ENCODE data around the gene TF. TPM values are rescaled to one million over a fixed set of nuclear protein-coding genes. Genes with fewer than 3 reads are reported as not detected.
A peak's percentile ranks its signal among the peaks of the same experiment; 100 is the strongest.

TF gene
- total RNA-seq, 1 experiment from 2014 or later, result not detected

DNA sequence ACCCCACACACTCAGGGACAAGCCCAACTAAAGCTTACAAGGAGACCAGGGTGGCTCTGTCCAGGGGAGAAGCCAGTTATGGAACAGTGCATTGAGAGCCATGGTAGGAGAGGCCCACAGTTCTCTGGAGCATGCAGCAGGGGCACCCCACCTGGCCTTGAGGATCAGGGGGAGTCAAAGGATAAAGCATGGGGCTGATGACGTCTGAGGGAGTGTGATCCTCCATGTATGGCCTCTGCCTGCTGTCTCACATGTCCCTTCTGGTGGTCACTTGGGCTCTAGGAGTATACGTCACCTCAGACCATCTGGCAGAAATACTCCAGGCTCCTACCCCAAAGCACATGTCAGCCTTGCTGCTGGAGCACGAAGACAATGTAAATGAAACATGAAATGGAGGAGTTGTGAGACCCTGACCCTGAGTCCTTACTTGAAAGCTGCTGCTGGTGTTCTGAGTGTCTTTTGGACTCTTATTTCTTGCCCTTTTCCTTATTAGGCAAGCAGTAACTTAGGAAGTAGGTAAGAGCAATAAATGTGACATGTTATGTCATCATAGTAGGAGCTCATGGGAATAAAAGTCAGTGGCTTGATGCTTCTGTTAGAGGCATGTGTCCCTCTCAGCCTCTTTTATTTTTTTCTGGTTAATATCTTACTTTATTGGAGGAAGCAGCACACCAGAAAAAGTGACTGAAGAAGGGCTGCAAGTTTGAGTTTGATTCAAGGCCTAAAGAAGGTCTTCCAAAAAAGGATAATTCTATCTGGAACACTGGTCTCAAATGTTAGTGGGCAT lies 74.9 kb downstream of the TF start:
- peaks cover 64% of the 10 kb centered on the region for H3K36me3 ChIP-seq
- H3K4me3 ChIP-seq, result no peak overlapping the region
- no peaks in the 10 kb centered on the region for H3K27me3 ChIP-seq (replicated peaks)
- DNase-seq (ENCODE audit: low read depth in 1 of 2, low spot score in 2 of 2), result no peak
- peaks cover 7% of the 10 kb centered on the region for H3K4me1 ChIP-seq (replicated peaks)
- H3K9me3 ChIP-seq (replicated peaks), result no peaks in the 10 kb centered on the region
- H3K27ac ChIP-seq, result no peak overlapping the region

DNA sequence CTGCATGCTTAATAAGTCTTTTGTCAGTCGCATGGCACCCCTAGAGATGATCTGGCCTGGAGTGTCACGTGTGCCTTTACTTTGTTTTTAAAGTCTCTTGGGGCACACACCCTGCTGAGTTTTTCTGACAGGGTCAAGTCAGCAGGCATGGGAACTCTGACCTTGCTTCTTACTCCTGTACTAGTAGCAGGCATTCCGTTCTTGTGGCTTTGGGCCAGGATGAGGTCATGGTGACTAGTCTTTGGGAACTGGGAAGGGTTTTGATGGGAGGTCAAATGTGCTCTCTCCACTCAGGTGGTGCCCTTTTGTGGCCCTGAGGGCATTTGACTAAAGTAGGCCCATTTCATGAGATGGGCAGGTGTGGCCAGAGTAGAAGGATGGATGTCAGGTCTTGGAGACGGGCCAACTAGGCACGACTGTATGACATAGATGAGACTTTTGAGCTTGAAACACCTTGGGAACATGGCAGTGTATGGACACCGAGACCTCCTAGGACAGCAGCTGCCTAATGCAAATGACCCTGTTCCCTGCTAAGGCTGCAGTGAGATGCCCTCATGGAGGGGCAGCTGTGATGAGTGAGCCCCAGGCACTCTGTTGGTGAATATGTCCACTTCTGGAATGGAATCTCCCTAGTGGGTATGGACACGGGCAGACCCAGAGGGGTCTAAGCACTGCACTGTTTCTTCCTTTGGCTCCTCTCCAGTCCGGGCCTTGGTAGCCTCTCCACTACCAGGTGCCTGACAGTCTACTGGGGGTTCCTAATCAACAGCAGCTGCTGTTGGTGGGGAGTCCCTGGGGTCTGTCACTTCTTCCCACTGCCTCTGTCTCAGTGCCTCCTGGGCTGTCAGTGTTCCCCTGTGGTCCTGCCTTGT lies 75.8 kb downstream of the TF start:
- DNase-seq (ENCODE audit: low read depth in 1 of 2, low spot score in 2 of 2), result peak; percentile 45 to 77

DNA sequence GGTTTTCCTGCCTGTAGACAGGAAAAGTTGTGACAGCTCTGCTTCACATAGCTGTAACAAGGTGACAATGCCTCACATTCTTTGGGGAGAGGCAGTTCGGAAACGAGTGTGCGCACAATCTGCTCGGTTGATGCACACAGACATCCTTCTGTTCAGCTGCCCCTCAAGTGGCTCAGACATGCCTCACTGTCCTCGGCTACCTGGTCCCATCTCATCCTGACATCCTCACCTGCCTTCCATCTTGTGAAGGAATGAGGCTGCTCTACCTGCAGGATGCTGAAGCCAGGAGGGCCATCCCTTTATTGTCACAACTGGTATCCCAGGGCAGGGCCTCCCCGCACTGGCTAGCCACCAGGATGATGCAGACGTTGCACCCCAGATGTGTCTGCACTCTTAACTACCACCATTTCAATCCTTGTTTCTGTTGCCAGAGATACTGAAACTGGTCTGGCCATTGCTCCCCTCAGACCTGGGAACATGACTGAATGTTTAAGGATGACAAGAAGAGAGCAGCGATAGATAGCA lies 78.8 kb downstream of the TF start:
- Histone ChIP-seq H3K27me3 (replicated peaks) (no peaks in the 10 kb centered on the region), H3K36me3 (peaks cover 30% of the 10 kb centered on the region), H3K4me1 (replicated peaks) (peaks cover 7% of the 10 kb centered on the region), H3K4me3 (no peak overlapping the region), H3K27ac (no peak overlapping the region), H3K9me3 (replicated peaks) (no peaks in the 10 kb centered on the region)
- no peak for DNase-seq (ENCODE audit: low read depth in 1 of 2, low spot score in 2 of 2)

More for the DNA sequence above, 75.8 kb downstream of the TF start:
- Histone ChIP-seq H3K4me1 (replicated peaks) (peaks cover 7% of the 10 kb centered on the region), H3K4me3 (no peak overlapping the region), H3K27me3 (replicated peaks) (no peaks in the 10 kb centered on the region), H3K27ac (no peak overlapping the region), H3K9me3 (replicated peaks) (no peaks in the 10 kb centered on the region), H3K36me3 (peaks cover 55% of the 10 kb centered on the region)

DNA sequence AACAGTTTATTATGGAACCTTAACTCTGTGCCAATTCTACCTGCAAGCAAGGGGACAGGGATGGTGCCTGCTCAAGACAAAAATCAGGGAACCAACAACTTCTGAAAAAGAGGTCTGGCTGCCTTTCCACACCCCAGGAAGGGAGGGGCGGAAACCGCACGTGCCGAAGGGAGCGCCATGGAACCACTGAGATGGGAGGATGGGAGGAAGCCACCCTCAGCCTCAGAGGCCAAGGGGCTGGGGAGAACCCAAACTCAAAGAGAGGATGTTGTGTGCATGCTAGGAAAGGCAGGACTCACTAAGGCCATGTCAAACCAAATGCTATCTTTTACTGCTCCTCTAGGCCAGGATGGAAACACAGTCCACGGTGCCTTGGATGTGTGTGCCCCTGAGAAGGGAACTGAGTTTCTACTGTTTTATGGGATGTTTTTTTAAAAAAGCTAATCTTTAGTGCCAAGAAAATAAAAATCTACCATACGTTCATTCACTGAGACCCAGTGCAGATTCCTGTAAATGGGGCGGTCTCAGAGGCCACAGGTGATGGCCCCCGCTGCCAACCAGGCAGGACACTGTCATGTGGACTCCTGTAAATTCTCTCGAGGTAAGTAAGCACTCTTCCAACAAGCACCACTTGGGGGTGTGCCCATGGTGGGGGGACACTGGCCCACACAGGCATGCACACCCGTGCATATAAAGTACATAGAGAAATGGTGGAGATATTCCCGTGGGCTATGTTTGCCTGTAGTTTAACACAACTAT lies 80.0 kb downstream of the TF start:
- Histone ChIP-seq H3K9me3 (replicated peaks) (no peaks in the 10 kb centered on the region), H3K4me1 (replicated peaks) (peaks cover 7% of the 10 kb centered on the region), H3K27me3 (replicated peaks) (no peaks in the 10 kb centered on the region), H3K36me3 (peaks cover 19% of the 10 kb centered on the region), H3K27ac (no peak overlapping the region), H3K4me3 (no peak overlapping the region)
- no peak for DNase-seq (ENCODE audit: low read depth in 1 of 2, low spot score in 2 of 2)

DNA sequence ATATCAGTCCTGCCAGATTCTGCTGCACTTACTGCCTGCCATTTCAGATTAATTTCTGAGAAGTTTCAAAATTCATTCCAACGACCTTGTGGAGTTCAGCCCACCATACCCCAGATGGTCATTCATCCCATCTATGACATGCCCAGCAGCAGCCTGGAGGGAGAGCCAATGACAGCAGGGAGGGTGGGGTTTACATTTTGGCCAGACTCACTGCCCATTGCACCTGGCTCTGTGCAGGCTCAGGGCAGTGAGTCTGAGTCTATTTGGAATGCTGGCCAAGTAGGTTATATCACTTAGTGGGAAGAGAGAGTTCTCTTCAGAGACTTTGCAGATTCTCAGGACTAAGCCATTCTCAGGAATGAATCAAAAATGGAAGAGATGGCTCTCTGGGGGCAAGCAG lies 80.9 kb downstream of the TF start:
- Histone ChIP-seq H3K4me3 (no peak overlapping the region), H3K36me3 (peaks cover 9% of the 10 kb centered on the region), H3K27ac (no peak overlapping the region), H3K9me3 (replicated peaks) (no peaks in the 10 kb centered on the region), H3K27me3 (replicated peaks) (no peaks in the 10 kb centered on the region), H3K4me1 (replicated peaks) (no peaks in the 10 kb centered on the region)
- DNase-seq (ENCODE audit: low read depth in 1 of 2, low spot score in 2 of 2), result no peak

DNA sequence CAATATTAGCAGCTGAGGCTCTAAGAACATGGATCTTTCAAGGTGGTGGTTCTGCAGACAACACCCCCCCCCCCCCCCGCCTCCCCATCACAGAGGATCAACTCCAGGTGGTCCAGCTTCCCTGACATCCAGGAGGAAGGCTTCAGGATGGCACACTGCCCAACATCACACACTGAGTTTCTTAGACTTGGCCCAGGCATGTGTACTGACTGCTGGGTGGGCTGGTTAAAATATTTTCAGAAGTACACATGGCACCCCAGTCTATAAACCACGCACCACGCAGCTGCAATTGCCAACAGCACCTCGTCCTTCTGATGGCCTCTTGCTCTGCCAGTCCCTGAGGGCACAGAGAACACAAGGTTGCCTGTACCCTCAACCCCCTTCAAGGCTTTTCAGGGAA lies 81.5 kb downstream of the TF start:
- no peak for DNase-seq (ENCODE audit: low read depth in 1 of 2, low spot score in 2 of 2)
- Histone ChIP-seq H3K4me3 (no peak overlapping the region), H3K4me1 (replicated peaks) (no peaks in the 10 kb centered on the region), H3K27me3 (replicated peaks) (no peaks in the 10 kb centered on the region), H3K27ac (no peak overlapping the region), H3K9me3 (replicated peaks) (no peaks in the 10 kb centered on the region), H3K36me3 (peaks cover 4% of the 10 kb centered on the region; the same call in 1 of the 2 replicates)

DNA sequence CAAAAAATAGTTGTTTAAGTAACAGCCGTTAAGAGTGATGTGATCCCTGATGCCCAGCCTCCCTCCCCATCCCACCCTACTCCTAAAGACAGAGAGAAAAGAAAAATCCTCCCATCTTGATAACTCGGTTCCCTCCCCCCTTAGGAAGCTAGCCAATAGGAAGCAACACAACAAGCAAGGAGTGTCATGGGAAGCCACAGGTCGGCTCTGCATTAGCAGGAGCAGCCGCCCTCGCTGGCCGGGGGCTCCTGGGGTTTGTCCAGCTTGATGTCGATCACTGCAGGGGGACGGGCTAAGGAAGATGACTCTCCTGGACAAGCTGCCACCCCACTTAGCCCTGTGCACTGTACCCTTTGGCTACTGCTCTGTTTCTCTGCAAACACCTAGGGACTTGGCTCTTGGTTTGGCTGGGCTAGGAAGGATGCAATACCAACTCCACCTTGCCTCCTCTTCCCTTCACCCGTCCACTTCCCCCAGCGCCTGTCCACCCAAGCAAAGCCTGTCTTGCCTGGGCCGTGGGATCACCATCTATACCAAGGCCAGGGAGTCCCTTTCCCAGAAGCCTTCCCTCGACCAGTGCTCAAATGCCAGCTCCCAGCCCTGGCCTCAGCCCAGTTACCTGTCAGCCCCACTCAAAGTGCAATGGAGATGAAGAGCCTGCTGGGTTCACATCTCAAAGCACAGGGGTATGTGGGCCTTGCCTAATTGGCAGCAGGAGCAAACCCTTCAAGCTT lies 82.5 kb downstream of the TF start:
- Histone ChIP-seq H3K4me1 (replicated peaks) (no peaks in the 10 kb centered on the region), H3K4me3 (no peak overlapping the region), H3K27me3 (replicated peaks) (no peaks in the 10 kb centered on the region), H3K36me3 (no peaks in the 10 kb centered on the region), H3K9me3 (replicated peaks) (no peaks in the 10 kb centered on the region), H3K27ac (no peak overlapping the region)
- DNase-seq (ENCODE audit: low read depth in 1 of 2, low spot score in 2 of 2), result no peak

DNA sequence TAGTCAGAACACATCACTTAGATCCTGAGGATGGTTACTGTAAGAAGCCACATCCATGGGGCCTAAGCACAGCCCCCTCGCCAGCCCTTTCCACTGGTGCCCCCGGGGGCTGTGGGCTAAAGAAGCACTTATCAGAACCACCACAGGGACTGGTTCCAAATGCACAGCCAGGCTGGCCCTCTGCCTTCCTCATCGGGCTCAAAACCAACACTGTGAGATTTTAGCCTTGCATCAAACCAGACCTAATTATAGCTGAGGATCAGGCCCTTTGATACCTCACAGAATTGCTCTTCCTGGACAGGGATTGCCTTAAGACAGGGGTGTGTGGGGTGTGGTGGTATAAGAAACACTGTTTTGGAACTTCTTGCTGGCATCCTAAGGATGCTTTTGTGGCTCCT lies 83.1 kb downstream of the TF start:
- DNase-seq (ENCODE audit: low read depth in 1 of 2, low spot score in 2 of 2), result no peak
- Histone ChIP-seq H3K27me3 (replicated peaks) (no peaks in the 10 kb centered on the region), H3K4me1 (replicated peaks) (no peaks in the 10 kb centered on the region), H3K27ac (no peak overlapping the region), H3K9me3 (replicated peaks) (no peaks in the 10 kb centered on the region), H3K4me3 (no peak overlapping the region), H3K36me3 (no peaks in the 10 kb centered on the region)

DNA sequence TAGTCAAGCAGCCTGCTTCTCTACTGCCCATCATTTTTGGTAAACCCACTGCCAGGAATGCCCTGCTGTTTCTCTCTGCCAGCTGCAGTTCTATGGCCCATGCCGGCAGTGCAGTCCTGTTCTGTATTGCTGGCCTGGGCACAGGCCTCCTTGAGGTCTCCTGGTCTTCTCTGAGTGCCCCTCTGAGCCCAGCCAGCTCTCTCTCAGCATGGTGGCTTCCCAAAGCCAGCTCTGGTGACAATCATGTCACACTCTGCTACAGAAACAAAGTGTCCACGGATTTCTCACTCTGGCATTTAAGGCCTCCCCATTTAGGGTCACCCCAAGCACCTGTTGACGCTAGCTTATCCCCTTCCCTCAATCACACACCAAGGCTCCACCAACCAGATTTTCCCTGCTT lies 83.9 kb downstream of the TF start:
- no peak for DNase-seq (ENCODE audit: low read depth in 1 of 2, low spot score in 2 of 2)
- Histone ChIP-seq H3K27me3 (replicated peaks) (no peaks in the 10 kb centered on the region), H3K36me3 (no peaks in the 10 kb centered on the region), H3K9me3 (replicated peaks) (no peaks in the 10 kb centered on the region), H3K4me3 (no peak overlapping the region), H3K27ac (no peak overlapping the region), H3K4me1 (replicated peaks) (no peaks in the 10 kb centered on the region)

DNA sequence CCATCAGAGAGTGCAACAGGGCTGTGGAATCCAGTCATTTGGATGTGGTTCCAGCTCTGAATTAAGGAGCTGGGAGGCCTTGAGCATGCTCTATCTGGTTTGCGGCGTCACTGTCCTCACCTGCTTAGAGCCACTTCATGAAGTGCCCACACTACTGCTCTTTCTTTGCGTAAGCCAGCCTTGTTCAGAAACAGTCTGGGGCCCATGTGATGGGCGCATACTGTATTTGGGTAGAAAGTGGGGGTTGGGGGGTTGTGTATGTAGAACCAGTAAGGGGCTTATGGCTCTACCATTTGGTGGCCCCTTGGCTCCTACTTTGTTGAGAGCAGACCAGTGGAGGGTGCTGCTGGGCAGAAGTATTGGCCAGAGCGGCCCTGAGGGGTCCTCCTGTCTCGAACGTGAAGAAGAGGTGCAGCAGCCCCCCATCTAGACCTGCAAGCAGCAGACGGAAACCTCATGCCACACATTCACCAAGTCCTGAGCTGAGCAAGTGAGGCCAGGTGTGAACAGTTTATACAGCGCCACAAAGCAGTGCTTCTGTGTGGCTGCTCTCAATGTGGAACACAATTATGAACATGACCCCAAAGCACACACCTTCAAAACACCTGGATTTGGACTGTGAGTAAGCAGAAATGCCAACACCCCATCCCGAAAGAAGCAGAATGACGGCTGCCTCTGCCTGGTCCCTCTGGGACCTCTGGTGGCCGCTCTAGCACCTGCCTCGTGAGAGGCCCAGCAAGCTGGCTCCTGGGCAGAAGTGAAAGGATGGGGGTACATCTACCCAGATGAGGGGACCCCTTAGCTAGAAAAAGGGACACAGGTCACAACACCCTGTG lies 86.0 kb downstream of the TF start:
- H3K36me3 ChIP-seq, result no peaks in the 10 kb centered on the region
- no peaks in the 10 kb centered on the region for H3K4me1 ChIP-seq (replicated peaks)
- no peaks in the 10 kb centered on the region for H3K9me3 ChIP-seq (replicated peaks)
- DNase-seq (ENCODE audit: low read depth in 1 of 2, low spot score in 2 of 2), result no peak
- no peaks in the 10 kb centered on the region for H3K27me3 ChIP-seq (replicated peaks)
- H3K4me3 ChIP-seq, result no peak overlapping the region
- no peak overlapping the region for H3K27ac ChIP-seq

DNA sequence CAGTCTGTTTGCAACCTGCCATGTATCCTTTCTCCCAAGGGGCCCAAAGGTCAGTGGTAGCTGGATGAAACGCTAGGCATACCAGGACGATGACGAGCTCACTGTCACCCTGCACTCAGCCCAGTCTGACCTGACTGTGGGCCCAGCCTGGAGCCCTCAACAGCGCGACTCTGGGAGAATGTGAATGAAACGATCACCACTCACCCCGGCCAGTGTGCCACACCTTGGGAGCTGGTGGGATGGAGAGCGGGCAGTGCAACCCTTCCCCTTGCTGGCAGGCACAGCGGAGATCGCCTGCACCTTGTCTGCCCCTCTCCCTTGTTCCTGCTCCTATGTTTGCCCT lies 86.6 kb downstream of the TF start:
- Histone ChIP-seq H3K27ac (no peak overlapping the region), H3K27me3 (replicated peaks) (no peaks in the 10 kb centered on the region), H3K4me3 (no peak overlapping the region), H3K4me1 (replicated peaks) (no peaks in the 10 kb centered on the region), H3K36me3 (no peaks in the 10 kb centered on the region), H3K9me3 (replicated peaks) (no peaks in the 10 kb centered on the region)
- no peak for DNase-seq (ENCODE audit: low read depth in 1 of 2, low spot score in 2 of 2)

DNA sequence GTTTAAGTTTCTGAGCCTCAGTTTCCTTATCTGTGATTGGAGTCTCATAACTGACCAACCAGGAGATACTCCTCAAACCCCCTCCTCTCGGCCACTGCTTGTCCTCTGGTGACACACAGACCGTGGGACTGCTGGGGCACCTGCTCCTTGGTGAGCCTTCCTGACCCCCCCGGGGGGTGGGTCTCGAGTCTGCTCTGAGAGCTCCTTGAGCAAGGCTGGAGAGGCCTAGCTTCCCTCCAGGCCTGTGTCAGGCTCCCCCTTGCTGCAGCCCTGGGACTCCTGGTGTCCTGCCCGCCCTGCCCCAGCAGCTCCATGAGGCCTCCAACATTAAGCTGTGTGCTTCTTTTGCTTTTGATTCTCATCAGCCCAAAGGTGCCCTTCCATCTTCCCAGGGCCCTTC lies 87.1 kb downstream of the TF start:
- DNase-seq (ENCODE audit: low read depth in 1 of 2, low spot score in 2 of 2), result no peak
- no peaks in the 10 kb centered on the region for H3K9me3 ChIP-seq (replicated peaks)
- H3K4me3 ChIP-seq, result no peak overlapping the region
- H3K27me3 ChIP-seq (replicated peaks), result no peaks in the 10 kb centered on the region
- H3K27ac ChIP-seq, result no peak overlapping the region
- no peaks in the 10 kb centered on the region for H3K36me3 ChIP-seq
- no peaks in the 10 kb centered on the region for H3K4me1 ChIP-seq (replicated peaks)
